DMS153 treated with DMSO at 0.1 percent for 48 hours (cell line): ENCODE results near the gene IGFBP6.

ENCODE experiments used
- DNase-seq: peaks from one replicate; lab custom pipeline; 2025; ENCODE audit not compliant: unreplicated experiment; lab: John Stamatoyannopoulos, UW

IGFBP6 gene

DNA sequence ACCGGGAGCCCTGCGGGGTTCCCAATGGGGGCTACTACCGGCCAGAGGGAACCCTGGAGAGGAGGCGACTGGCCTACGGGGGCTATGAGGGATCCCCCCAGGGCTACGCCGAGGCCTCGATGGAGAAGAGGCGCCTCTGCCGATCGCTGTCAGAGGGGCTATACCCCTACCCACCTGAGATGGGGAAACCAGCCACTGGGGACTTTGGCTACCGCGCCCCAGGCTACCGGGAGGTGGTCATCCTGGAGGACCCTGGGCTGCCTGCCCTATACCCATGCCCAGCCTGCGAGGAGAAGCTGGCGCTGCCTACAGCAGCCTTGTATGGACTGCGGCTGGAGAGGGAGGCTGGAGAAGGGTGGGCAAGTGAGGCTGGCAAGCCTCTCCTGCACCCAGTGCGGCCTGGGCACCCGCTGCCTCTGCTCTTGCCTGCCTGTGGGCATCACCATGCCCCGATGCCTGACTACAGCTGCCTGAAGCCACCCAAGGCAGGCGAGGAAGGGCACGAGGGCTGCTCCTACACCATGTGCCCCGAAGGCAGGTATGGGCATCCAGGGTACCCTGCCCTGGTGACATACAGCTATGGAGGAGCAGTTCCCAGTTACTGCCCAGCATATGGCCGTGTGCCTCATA lies 37.9 kb upstream of the IGFBP6 start:
- DNase-seq, result no peak

DNA sequence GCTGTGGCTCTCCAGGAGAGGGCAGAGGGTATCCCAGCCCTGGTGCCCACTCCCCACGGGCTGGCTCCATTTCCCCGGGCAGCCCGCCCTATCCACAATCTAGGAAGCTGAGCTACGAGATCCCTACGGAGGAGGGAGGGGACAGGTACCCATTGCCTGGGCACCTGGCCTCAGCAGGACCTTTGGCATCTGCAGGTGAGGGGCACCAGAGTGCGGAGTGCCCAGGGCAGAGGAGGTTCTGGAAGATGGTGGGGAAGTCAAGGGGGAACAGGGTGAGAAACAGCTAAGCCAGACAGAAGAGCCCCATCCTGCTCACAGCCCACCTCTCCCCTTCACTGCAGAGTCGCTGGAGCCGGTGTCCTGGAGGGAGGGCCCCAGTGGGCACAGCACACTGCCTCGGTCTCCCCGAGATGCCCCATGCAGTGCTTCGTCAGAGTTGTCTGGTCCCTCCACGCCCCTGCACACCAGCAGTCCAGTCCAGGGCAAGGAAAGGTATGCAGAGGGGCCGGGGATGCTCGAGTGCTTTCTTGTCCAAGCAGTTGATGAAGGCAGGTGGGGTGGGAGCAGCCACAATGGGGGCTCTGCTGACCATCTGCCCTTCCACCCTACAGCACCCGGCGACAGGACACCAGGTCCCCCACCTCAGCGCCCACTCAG lies 37.3 kb upstream of the IGFBP6 start:
- no peak for DNase-seq

DNA sequence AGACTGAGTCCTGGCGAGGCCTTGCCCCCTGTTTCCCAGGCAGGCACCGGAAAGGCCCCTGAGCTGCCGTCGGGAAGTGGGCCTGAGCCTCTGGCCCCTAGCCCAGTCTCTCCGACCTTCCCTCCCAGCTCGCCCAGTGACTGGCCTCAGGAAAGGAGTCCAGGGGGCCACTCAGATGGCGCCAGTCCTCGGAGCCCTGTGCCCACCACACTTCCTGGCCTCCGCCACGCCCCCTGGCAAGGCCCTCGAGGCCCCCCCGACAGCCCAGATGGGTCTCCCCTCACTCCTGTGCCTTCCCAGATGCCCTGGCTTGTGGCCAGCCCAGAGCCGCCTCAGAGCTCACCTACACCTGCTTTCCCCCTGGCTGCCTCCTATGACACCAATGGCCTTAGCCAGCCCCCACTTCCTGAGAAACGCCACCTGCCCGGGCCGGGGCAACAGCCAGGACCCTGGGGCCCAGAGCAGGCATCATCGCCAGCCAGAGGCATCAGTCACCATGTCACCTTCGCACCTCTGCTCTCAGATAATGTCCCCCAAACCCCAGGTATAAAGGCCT lies 36.7 kb upstream of the IGFBP6 start:
- peak; percentile 17 for DNase-seq

DNA sequence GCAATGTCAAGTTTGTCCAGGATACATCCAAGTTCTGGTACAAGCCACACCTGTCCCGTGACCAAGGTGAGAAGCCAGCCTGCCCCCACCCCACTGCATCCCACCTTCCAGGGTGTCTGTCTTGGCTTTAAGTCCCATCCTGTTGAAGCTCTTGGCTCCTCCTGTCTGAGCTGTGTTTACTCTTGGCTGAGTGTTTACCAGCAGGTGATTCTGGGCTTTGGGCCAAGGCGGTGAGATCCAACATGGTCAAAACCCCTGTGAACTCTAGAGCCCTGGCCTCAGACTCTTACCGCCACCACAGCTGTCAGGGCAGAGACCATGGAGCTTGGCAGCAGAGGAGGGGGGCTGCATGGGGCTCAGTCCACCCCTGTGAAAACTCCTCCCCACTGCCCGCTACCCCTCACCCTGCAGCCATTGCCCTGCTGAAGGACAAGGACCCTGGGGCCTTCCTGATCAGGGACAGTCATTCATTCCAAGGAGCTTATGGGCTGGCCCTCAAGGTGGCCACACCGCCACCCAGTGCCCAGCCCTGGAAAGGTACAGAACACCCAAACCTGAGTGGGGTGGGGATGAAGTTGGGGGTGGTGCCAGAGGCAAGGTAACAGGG lies 36.0 kb upstream of the IGFBP6 start:
- peak; percentile 58 for DNase-seq

DNA sequence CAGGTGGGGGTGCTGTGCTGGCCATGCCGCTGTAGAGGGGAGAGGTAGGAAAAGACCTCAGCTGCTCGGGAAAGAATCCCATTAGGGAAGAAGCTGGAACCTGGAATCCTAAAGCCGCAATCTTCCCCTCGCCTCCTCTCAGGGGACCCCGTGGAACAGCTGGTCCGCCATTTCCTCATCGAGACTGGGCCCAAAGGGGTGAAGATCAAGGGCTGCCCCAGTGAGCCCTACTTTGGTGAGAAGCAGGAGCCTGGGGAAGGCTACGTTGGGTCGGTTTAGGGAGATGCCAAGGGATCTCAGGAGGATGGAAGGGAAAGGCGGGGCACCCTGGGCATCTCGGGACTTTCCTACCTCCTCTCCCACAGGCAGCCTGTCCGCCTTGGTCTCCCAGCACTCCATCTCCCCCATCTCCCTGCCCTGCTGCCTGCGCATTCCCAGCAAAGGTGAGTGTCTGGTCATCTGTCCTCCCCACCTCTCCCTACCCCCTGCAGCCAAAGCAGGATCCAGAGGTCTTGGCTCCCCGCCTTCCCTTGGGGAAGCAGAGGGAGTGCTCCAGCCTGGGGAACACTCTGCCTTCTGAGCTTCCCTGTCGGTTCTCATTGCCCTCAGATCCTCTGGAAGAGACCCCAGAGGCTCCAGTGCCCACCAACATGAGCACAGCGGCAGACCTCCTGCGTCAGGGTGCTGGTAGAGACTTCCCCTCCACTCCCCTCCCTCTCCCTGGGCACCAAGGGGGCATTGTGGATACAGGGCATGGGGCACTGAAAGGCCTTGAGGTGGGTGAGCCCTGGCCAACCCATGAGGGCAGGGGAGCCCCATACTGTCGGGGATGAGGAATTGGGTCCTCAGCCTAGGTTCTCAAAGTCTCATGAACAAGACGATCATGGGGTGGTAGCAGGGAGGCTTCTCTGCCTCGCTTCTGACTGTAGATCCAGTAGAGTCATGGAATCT lies 35.2 kb upstream of the IGFBP6 start:
- DNase-seq, result no peak

DNA sequence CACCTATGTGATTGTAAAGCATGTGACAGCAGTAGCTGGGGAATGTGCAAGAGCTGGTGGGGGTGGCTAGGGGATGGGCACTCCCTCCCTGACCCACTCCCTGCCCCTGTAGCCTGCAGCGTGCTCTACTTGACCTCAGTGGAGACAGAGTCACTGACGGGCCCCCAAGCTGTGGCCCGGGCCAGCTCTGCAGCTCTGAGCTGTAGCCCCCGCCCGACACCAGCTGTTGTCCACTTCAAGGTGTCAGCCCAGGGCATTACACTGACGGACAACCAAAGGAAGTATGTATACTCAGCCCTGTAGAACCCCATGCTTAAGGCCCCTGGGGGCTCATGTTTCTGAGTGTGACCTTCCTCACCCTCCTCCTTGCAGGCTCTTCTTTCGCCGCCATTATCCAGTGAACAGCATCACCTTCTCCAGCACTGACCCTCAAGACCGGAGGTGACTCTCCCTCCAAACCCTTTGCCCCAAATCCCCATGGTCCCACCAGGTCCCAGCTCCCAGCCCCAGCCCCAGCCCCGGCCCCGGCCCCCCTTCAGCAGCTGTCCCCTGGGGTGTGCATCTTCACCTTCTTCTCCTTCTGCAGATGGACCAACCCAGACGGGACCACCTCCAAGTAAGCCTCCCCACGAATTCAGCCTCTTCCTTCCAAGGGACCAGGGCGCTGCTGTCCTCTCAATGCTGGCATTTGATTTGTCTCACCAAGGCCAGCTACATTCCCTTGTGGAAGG lies 34.3 kb upstream of the IGFBP6 start:
- no peak for DNase-seq

DNA sequence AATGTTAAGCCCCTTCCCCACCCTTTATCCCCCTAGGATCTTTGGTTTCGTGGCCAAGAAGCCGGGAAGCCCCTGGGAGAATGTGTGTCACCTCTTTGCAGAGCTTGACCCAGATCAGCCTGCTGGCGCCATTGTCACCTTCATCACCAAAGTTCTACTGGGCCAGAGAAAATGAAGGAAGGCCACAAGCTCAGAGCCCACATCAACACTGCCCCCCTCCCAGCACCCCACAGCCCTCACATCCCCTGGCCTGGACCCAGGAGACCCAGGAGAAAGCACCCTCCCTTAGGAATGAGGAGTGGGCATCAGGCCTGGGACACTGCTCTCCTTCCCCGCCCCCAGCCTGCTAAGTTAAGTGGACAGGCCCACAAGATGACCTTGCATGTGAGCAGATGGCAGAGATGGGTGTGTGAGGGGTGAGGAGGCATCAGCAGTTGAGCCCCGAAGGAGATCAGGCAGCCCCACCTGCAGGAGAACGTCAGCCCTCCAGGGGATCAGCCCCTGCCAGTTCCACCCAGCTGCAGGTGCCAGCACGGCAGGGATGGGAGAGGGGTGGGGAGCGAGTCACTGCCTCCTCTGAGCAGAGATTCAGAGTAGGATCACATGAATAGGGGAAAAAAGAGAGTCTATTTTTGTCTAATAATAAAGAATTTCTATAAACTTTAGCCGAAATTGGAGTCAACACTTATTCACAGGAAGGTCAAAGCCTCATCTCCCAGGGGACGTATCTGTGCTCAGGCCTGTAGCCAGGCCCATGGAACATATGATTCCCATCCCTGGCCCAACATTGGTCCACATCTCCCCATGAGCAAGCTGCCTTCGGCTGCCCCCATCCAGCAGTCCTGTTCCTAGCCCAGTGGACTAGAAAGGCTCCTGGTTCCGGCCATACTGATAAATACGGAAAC lies 33.5 kb upstream of the IGFBP6 start:
- DNase-seq, result no peak

DNA sequence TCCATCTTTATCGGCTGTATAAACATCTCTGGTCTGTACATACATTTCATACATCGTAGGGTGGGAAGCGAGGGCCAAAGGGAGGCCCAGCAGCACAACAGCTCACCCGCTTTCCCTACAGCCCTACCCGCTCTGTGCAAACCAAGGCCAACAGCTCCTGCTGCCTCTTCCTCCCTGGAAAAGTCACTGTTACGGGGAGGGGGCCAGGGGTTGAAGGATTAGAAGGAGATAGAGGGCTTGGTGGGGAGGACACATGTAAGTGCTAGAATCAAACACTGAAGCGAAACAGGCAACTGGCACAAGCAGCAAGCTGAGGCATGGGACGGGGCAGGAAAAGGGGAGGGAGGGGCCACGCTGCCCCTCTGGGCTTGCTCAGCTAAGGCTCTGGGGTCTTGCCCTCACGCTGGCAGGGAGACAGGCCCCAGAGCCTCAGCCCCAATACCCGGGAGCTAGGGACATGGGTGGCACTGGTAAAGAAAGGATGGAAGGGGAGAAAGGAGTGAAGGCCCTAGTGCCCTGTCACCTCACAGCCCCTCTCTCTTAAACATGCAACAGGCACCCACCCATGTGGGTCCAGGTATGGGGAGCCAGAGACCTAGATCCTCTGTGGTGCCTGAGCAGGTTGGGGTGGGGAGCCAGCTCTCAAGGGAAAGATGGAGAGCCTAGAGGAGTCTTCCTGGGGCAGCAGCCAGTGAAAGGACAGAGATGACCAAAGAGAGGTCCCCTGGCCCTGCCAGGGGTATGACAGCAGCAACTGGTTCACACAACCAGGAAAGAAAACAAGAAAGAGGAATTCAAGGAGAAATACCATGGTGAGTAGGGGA lies 32.6 kb upstream of the IGFBP6 start:
- DNase-seq, result no peak

DNA sequence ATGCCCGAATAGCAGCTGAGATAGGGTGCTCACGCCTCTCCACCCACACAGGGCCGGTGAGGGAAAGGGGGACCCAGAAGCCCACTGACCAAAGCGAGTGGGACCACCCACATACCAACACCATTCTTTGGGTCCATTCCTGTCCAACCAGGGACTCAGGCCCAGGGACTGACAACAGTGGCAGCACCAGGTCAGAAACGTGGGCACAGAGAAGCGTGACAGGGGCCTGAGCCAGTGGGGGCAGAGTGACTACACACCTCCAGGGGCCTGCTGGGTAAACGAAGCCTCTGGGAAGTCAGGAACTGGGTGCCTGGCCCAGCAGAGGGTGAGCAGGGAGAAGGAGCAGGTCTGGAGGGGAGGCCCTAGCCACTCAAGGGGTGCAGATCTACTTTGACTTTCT lies 32.0 kb upstream of the IGFBP6 start:
- DNase-seq, result no peak

DNA sequence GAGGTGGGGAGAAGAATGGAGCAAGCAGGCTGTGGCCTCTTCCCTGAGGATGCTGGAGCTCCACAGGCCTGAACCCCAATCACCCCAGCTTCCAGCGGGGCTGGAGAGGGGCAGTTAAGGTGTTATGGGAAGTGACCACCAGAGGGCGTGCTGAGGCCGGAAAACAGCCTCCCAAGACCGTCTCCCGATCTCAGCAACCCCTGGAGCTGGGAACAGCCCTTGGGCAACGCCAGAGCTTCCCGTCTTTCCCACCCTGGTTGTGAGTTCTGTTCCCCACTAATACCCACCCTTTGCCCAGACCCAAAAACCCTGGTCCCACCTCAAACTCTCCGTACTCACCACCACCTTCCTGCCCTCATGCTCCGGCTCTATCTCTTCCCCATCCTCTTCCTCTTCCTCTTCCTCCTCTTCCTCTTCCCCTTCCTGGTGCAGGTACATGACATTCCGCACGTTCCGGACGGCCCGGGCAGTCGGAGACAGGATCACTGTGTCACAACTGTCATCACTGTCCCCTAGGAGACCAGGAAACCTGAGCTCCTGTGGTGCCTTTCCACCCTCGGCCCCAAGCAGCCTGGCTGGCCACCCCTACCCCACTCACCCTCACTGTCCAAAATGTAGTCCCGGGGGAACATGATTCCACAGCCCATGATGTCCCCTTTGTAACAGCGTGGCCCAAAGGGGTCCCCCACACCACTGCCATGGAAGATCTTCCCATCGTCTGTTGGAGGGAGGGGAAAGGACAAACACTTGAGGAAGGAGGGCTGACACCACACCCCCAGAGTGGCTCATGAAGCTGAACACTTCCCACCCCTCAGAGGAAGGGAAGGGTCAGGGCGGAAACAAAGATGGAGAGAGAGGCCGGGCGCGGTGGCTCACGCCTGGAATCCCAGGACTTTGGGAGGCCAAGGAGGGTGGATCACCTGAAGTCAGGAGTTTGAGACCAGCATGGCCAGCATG lies 31.2 kb upstream of the IGFBP6 start:
- DNase-seq, result peak; percentile 31

DNA sequence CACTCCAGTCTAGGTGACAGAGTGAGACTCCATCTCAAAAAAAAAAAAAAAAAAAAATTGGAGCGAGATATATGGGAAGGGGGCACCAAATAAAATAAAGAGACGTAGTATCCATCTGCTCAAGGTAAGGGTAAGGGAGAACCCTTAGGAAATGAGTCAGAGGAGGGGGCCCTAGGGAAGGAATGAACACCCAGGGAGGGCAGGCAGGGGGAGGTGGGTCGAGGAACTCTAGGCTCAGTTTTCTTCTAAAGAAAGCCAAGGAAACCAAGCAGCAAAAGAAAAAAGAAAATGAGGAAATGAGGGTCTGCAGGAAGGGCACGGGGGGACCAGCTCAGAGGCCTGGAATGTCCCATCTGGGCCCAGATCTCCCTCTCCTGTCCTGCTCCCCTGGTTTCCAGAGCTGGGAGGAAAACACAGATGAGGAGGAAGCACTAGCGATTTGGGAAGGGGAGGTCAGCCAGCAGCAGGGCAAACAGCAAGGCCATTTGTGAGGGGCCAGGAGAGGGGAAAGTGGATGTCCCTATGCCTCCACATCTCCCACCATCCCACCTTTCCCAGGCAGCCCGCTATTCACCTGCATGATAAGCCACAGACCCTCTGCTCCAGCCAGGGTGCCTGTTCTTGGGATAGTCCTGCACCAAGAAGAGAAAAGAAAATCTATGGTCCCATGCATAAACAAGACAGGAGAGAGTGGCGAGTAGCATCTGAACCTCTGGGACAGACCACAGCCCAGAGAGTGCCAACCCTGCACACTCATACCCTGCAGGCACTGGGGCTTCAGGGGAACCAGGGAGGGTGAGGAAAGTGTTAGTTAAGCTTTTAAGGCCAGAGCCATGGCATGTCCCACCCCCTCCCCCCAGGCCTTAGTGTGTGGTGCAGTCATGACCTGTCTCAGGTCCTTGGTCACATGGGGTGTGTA lies 30.1 kb upstream of the IGFBP6 start:
- DNase-seq, result no peak

DNA sequence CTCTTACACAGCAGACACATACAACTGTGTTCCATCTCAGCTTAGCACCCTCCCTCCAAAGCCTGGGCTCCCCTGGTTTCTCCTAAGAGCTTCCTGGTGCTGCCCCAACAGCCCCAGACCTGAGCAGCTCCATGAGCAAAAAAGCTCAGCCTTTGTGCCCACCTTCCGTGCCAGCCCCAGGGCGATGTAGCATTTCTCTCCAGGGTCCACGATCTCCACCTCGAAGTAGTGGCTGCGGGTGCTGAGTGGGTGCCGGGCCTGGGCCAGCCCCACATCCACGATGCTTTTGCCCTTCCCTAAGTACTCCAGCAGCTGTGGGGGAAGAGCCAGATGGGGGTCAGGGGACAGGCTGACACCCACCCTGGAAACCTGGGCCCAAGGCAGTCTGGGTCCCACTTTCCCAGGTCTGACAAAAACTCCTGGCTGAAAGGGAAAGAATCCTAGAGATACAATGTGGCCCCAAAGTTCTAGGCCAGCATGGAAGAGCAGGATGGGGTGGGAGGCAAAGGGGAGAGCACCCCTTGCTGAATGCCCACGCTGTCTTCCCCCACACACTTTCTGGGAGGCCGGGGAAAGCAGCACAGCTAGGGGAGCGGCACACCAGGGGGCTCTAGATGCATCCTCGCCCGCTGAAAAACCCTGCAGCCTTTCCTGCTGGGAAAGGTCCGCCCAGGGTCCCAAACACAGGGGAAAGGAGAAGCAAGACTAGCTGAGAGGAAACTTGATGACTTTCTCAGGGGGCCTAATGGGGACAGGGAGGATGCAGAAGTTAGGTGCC lies 29.3 kb upstream of the IGFBP6 start:
- DNase-seq, result no peak

DNA sequence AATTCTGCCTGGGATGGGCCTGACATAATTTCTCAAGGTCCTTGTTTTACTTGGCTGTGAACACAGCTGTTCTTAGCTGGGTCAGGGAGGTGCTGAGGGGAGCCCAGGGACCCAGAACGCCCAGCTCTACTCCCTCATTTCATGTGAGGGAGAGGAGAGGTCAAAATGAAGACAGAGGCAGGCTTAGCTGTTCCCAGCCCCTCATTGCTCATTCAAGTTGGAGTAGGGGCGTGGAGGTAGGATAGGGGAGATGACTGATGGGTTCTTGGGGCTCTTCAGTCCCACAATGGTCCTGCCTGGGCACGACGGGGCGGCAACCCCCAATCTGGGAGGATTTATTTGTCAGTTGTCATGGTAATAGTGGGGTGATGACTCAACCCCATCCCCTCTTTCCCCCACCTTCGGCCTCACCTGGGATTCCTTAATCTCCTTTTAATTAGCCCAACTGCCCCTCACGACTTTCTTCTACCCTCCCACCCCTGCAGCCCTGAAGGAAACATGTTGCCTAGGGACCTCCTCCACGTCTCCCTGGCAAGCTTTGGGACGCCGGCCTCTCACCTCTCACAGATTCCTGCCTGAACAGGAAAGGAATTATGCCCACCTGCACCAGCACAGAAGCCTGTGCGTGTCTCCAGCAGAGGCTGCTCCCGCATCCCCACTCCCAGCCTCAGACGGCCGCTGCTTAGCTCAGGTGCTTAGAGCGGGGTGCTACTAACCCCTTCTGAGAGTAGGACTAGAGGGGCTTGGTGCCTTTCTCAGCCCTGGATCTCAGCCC lies 28.5 kb upstream of the IGFBP6 start:
- DNase-seq, result no peak

DNA sequence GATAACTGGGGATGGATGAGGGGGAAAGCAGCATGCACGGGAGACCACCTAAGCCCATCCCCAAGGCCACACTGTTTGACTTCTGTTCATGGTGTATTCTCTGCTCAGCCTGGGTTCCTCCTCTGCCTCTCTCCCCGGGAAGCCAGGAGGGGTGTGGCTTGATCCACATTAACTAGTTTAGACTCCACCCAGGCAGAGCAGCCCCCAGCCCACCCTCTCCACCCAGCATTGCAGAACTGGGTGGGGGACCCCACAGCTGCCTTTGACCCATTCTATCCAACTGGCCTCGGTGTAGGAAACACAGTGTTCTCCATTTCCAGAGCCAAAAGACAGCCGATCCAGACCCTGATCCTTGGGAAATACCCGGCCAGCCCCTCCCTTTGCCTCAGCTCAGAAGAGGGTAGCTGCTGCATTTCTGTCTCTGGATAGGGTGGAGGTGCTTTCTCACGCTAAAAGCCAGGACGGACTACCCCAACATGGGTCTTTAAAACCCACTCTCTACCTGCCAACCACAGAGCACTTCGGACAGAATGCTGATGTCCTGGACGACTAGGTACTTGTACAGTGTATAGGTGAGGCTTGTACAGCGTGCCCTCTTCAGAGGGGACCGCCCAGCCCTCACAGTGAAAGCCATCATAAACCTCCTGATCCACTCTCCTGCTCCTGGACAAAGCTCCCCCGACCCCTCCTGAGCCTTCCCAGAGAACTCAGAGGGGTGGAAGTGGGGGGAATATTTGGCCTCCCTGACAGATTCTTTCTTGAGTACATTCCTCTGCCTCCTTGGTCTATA lies 27.7 kb upstream of the IGFBP6 start:
- DNase-seq, result no peak
